Liver (tissue), 3 donors: ENCODE data around the gene DCDC2B.

Experiments
- GABPA ChIP-seq, 2 donors: IDR thresholded peaks in 1 of 2; conservative IDR thresholded peaks in 1 of 2; 2 replicates each; pipeline ENCODE4 v1.6.1; 2016; ENCODE audit warnings: antibody characterized with exemption in 2 of 2, mild to moderate bottlenecking in 1 of 2, moderate library complexity in 1 of 2
- JUND ChIP-seq, 2 donors: IDR thresholded peaks; 2 replicates each; pipeline ENCODE4 v1.6.1; 2016; ENCODE audit warnings: antibody characterized with exemption in 2 of 2
- RXRA ChIP-seq, 2 donors: IDR thresholded peaks; 2 replicates each; pipeline ENCODE4 v1.6.1; 2017 to 2018; ENCODE audit warnings: antibody characterized with exemption in 2 of 2, mild to moderate bottlenecking in 1 of 2
- SP1 ChIP-seq: IDR thresholded peaks from 2 replicates; pipeline ENCODE4 v1.6.1; 2018; ENCODE audit warnings: antibody characterized with exemption, mild to moderate bottlenecking
- TAF1 ChIP-seq: conservative IDR thresholded peaks from 2 replicates; pipeline ENCODE4 v1.6.1; 2016; ENCODE audit warnings: antibody characterized with exemption, mild to moderate bottlenecking
- YY1 ChIP-seq: IDR thresholded peaks from 2 replicates; pipeline ENCODE4 v1.6.1; 2016; ENCODE audit warnings: antibody characterized with exemption, mild to moderate bottlenecking
- TF ChIP-seq, protein P1 (sequence below): fragments of 150-350 bp; IDR thresholded peaks from 2 replicates; pipeline ENCODE4 v1.5.1; 2017; ENCODE audit warnings: improper control_type of control experiment, low read depth, low read length; ENCODE audit not compliant: missing input control
- TF ChIP-seq, protein P2 (sequence below): IDR thresholded peaks from 2 replicates; pipeline ENCODE4 v1.6.1; 2016; ENCODE audit warnings: antibody characterized with exemption, mild to moderate bottlenecking
- TF ChIP-seq, protein P3 (sequence below): IDR thresholded peaks from 2 replicates; pipeline ENCODE4 v1.6.1; 2016; ENCODE audit warnings: antibody characterized with exemption
- TF ChIP-seq, protein P4 (sequence below): IDR thresholded peaks from 2 replicates; pipeline ENCODE4 v1.6.1; 2016; ENCODE audit warnings: antibody characterized with exemption
- donor health status: healthy.
- donor health status: healthy.

DNA sequence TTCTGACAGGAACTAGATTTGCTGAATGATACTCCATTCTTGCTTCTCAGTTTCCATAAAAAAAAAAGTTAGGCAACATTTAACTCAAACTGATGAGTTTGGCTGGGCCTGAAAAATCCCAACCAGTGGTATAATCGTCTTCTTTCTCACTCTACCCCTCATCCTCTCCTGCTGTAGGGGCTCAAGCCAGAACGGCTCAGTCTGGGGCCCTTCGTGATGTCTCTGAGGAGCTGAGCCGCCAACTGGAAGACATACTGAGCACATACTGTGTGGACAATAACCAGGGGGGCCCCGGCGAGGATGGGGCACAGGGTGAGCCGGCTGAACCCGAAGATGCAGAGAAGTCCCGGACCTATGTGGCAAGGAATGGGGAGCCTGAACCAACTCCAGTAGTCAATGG, 27.8 kb upstream of the DCDC2B start:
- no peak for TF ChIP-seq YY1
- TF ChIP-seq, protein P1, sequence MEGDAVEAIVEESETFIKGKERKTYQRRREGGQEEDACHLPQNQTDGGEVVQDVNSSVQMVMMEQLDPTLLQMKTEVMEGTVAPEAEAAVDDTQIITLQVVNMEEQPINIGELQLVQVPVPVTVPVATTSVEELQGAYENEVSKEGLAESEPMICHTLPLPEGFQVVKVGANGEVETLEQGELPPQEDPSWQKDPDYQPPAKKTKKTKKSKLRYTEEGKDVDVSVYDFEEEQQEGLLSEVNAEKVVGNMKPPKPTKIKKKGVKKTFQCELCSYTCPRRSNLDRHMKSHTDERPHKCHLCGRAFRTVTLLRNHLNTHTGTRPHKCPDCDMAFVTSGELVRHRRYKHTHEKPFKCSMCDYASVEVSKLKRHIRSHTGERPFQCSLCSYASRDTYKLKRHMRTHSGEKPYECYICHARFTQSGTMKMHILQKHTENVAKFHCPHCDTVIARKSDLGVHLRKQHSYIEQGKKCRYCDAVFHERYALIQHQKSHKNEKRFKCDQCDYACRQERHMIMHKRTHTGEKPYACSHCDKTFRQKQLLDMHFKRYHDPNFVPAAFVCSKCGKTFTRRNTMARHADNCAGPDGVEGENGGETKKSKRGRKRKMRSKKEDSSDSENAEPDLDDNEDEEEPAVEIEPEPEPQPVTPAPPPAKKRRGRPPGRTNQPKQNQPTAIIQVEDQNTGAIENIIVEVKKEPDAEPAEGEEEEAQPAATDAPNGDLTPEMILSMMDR, result no peak
- no peak for TF ChIP-seq SP1
- TF ChIP-seq, protein P2, sequence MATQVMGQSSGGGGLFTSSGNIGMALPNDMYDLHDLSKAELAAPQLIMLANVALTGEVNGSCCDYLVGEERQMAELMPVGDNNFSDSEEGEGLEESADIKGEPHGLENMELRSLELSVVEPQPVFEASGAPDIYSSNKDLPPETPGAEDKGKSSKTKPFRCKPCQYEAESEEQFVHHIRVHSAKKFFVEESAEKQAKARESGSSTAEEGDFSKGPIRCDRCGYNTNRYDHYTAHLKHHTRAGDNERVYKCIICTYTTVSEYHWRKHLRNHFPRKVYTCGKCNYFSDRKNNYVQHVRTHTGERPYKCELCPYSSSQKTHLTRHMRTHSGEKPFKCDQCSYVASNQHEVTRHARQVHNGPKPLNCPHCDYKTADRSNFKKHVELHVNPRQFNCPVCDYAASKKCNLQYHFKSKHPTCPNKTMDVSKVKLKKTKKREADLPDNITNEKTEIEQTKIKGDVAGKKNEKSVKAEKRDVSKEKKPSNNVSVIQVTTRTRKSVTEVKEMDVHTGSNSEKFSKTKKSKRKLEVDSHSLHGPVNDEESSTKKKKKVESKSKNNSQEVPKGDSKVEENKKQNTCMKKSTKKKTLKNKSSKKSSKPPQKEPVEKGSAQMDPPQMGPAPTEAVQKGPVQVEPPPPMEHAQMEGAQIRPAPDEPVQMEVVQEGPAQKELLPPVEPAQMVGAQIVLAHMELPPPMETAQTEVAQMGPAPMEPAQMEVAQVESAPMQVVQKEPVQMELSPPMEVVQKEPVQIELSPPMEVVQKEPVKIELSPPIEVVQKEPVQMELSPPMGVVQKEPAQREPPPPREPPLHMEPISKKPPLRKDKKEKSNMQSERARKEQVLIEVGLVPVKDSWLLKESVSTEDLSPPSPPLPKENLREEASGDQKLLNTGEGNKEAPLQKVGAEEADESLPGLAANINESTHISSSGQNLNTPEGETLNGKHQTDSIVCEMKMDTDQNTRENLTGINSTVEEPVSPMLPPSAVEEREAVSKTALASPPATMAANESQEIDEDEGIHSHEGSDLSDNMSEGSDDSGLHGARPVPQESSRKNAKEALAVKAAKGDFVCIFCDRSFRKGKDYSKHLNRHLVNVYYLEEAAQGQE, result no peak
- no peak for TF ChIP-seq JUND (IDR thresholded peaks at IDR 0.05)
- TF ChIP-seq TAF1, result no peak
- TF ChIP-seq, protein P3, sequence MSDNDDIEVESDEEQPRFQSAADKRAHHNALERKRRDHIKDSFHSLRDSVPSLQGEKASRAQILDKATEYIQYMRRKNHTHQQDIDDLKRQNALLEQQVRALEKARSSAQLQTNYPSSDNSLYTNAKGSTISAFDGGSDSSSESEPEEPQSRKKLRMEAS, result no peak
- TF ChIP-seq GABPA (IDR thresholded peaks at IDR 0.05 in 1 of 2, conservative IDR thresholded peaks at IDR 0.05 in 1 of 2), result no peak
- no peak for TF ChIP-seq RXRA (IDR thresholded peaks at IDR 0.05)
- TF ChIP-seq, protein P4, sequence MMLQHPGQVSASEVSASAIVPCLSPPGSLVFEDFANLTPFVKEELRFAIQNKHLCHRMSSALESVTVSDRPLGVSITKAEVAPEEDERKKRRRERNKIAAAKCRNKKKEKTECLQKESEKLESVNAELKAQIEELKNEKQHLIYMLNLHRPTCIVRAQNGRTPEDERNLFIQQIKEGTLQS, result no peak
